NCI-H2081 (cell line): ENCODE data around the gene PHRF1.

Experiments
- DNase-seq, 2 experiments: peaks; one replicate each; lab custom pipeline; 2025; lab: John Stamatoyannopoulos, UW

Gene PHRF1

DNA sequence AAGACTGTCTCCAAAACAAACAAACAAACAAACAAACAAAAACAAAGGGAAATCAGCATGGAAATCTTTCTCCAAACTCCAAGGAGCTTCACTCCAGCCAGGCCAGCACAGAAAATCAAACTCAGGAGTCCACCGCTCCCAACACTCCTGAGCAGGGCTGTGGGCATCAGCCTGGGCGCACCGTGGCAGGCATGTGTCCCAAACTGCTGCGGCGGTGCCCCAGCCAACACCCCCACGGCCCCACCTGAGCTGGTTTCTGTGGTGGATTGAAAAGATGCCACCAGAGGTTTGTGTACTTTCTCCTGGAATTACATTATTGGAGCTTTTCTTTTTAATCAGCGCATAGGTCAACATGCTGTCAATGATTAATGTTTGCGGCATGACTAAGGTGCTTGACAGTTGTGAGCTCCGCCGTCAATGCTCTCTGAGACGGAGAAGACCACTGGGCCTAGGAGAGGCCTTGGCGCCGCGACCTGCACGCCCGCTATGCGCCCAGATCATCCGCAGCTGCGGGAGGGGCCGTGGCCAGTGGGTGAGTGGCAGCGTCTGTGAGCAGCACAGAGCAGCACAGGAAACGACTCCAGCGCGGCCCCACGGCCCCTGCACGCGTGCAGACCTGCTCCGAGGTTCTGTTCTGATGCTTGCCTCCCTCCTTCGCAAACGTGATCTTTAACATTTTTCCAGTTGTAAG is 78.9 kb downstream of the PHRF1 start:
- no peak for DNase-seq

- DNase-seq: no peak
Measured at GRCh38 chr11:656426-656825, 80.2 kb downstream of the PHRF1 start.

DNA sequence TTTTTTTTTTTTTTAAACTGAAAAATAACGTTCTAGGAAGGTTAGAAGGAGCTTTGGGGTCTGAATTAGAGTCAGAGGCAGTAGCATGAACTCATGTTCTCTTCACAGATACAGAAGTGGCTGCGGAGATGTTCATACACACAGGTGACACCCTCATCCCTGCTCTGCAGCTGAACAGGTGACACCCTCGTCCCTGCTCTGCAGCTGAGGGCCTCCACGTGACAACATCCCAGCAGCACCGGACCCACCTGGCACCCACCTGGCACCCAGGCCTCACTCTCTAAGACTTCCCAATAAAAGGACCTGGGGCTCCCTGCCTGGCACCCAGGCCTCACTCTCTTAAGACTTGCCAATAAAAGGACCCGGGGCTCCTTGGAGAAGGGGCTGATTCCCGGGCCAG is 80.6 kb downstream of the PHRF1 start:
- no peak for DNase-seq

DNA sequence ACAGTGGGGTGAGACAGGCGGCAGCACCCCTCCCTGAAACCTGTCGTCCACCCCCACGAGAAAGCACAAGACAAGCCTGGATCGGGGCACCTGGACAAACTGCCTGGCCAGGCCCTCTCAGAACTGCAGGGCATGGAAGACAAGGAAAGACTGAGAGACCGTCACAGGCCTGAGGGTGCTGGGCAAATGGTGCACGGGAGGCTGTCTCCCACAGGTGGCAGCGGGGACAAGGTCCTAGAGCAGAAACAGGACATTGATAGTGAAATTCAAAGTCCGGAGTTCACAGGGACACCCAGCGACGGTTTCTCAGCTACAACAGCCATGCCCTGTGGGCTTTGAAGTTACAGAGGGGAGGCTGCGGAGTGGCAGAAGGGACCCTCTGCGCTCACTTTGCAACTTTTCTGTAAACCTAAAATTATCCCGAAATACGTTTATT is 81.4 kb downstream of the PHRF1 start:
- no peak for DNase-seq

- no peak for DNase-seq
Measured at GRCh38 chr11:659532-660085, 83.3 kb downstream of the PHRF1 start.

GRCh38 chr11:660281-660680 is 84.0 kb downstream of the PHRF1 start:
- no peak for DNase-seq

DNA sequence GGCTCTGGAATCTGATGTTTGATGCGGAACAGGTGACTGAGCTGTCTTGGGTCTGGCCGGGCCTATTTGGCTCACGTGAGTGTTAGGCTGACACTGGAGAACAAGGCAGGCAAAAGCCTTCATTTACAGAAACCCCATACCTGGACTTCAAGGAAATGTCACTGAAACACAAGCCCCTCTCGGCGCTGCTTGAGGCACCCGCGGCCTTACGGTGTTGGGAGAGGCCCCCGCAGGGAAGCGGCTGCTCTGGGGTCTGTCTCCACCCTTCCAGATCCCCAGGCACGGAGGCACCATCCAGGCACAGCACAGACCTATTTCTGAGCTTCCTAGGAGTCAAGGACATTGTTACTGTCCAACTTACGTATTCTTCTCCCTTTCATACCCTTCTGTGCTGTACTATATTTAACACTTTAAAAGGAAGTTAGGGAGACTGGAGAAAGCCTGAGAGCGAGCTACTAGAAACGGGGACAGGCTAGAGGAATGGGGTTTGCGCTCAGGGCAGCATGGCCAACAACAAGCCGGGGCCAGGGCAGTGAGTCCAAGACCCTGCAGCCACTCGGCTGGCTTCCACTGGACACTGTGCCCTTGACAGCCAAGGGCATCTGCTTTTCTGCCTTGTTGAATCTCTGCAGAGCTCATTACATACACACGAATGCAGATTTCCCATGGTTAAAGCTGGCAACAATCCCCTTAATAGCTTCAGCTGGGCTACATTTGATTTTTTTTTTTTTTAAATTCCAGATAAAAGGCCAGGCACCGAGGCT is 84.6 kb downstream of the PHRF1 start:
- no peak for DNase-seq
